ENCODE results near the gene CSMD2.

The CSMD2 gene

DNA sequence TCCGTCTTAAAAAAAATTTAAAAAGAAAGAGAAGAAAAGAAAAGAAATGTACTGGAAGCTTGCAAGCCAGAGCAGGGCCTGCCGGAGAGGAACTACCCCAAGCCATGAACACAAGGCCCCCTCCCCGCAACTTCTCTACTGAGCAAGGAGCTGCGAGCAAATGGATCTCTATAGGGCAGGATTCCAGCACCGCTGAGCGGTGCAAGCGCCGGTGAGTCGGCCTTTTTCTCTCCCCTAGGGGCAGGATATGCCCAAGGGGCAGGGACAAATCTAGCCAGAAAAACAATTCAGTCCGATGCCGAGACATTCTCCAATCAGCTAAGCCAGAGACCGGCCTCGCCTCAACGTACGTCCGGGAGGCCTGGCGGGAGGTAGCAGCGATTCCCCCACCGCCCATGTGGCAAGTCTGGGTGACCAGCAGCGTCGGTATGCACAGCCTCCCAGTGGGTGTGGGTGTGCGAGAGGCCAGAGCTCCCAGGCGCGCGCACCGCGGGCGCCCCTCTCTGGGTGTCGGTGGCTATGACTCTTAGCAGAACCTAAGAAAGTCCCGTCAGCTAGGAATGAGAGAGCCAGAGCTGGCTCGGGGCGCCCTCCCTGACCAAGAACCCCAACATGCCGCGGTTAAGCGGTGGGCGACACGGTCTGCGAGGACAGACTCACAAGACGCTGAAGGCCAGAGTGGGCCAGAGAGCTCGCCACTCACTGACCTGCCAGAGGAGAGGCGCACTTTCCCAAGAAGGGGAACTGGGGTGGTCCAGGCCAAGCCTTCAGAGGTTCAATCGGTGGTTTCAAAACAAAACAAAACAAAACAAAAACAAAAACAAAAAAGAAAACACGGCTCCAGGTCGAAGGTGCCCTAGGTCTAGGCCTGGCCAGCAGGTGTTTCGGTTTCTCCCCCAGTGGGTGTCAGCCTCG is 1.9 kb downstream of the CSMD2 start:
- Histone ChIP-seq H3K27me3 (ENCODE audit: control insufficient read depth in 5 of 5, insufficient read depth in 4 of 5, low read length in 5 of 5) (peaks cover 7 to 53% (median 42%) of the 10 kb centered on the region in 5 donors), H3K4me3 (ENCODE audit: low read depth in 1 of 5, low read length in 5 of 5) (peak overlapping the region; percentile 45 to 59 (median 57)), H3K36me3 (ENCODE audit: control insufficient read depth in 5 of 5, insufficient read depth in 5 of 5, low read length in 5 of 5) (no peaks in the 10 kb centered on the region), H3K4me1 (ENCODE audit: control insufficient read depth in 5 of 5, insufficient read depth in 5 of 5, low read length in 5 of 5) (peaks cover 0 to 35% (median 29%) of the 10 kb centered on the region in 5 donors), H3K9ac (ENCODE audit: low read length in 5 of 5) (peak overlapping the region in 2 of 5 donors; percentile 19 to 45), H3K27ac (ENCODE audit: low read depth, low read length) (no peak overlapping the region), H3K9me3 (ENCODE audit: control insufficient read depth in 5 of 5, low read length in 5 of 5) (no peaks in the 10 kb centered on the region)

DNA sequence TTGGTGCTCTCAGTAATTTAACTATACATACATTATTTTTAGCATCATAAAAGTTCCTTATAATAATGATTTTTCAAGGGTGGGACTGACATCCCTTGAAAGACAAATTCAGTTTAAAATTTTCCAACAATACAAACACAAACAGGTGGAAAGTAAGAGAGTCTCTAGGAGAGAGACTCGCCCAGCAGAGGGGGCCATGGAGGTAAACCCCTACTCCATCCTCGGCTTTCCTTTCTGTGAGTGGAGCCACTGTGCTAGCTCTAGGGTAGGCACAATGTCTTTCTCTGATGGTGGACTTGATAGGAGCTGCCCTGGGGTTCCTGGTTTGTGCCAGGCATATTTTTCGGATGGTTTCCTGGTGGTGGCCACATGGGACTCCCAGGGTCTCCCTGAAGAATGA is 8.3 kb downstream of the CSMD2 start:
- Histone ChIP-seq H3K4me1 (ENCODE audit: control insufficient read depth in 5 of 5, insufficient read depth in 5 of 5, low read length in 5 of 5) (no peaks in the 10 kb centered on the region), H3K9me3 (ENCODE audit: control insufficient read depth in 5 of 5, low read length in 5 of 5) (no peaks in the 10 kb centered on the region), H3K27me3 (ENCODE audit: control insufficient read depth in 5 of 5, insufficient read depth in 4 of 5, low read length in 5 of 5) (peaks cover 0 to 18% (median 8%) of the 10 kb centered on the region in 5 donors), H3K4me3 (ENCODE audit: low read depth in 1 of 5, low read length in 5 of 5) (no peak overlapping the region), H3K27ac (ENCODE audit: low read depth, low read length) (no peak overlapping the region), H3K36me3 (ENCODE audit: control insufficient read depth in 5 of 5, insufficient read depth in 5 of 5, low read length in 5 of 5) (no peaks in the 10 kb centered on the region), H3K9ac (ENCODE audit: low read length in 5 of 5) (no peak overlapping the region)

DNA sequence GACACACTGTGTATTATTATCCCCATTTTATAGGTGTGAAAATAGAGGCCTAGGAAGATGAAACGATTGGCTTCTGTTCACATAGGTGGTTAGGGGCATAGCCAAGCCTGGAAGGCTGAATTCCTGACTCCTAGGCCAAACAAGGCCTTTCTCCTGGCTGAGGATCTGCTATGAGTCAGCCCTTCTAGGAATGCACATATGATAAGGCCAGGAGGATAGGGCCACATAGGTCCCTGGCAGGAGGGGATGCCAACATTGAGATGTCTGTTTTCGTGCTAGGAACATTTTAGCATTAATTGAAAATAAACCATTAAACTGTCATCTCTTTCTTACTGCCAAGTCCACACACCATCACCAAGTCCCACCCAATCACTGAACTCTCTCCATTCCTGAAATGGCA is 9.2 kb downstream of the CSMD2 start:
- Histone ChIP-seq H3K9ac (ENCODE audit: low read length in 5 of 5) (no peak overlapping the region), H3K36me3 (ENCODE audit: control insufficient read depth in 5 of 5, insufficient read depth in 5 of 5, low read length in 5 of 5) (no peaks in the 10 kb centered on the region), H3K27me3 (ENCODE audit: control insufficient read depth in 5 of 5, insufficient read depth in 4 of 5, low read length in 5 of 5) (peaks cover 0 to 14% (median 8%) of the 10 kb centered on the region in 5 donors), H3K4me1 (ENCODE audit: control insufficient read depth in 5 of 5, insufficient read depth in 5 of 5, low read length in 5 of 5) (no peaks in the 10 kb centered on the region), H3K27ac (ENCODE audit: low read depth, low read length) (no peak overlapping the region), H3K4me3 (ENCODE audit: low read depth in 1 of 5, low read length in 5 of 5) (no peak overlapping the region), H3K9me3 (ENCODE audit: control insufficient read depth in 5 of 5, low read length in 5 of 5) (no peaks in the 10 kb centered on the region)

DNA sequence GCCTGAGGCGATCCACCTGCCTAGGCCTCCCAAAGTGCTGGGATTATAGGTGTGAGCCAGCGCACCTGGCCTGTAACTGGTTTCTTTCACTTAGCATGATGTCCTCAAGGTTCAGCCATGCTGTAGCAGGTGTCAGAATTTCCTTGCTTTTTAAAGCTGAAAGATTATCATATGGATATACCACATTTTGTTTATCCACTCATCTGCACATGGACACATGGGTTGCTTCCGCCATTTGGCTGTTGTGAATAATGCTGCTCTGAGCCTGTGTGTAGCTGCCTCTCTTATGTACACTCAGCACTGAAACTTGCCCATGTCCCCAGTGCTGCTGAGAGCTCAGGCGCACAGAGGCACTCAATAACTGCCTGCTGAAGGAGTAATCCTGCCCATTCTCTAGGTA is 11.8 kb downstream of the CSMD2 start:
- Histone ChIP-seq H3K4me1 (ENCODE audit: control insufficient read depth in 5 of 5, insufficient read depth in 5 of 5, low read length in 5 of 5) (no peaks in the 10 kb centered on the region), H3K4me3 (ENCODE audit: low read depth in 1 of 5, low read length in 5 of 5) (no peak overlapping the region), H3K27ac (ENCODE audit: low read depth, low read length) (no peak overlapping the region), H3K9ac (ENCODE audit: low read length in 5 of 5) (no peak overlapping the region), H3K36me3 (ENCODE audit: control insufficient read depth in 5 of 5, insufficient read depth in 5 of 5, low read length in 5 of 5) (no peaks in the 10 kb centered on the region), H3K27me3 (ENCODE audit: control insufficient read depth in 5 of 5, insufficient read depth in 4 of 5, low read length in 5 of 5) (peaks cover 0 to 10% (median 0%) of the 10 kb centered on the region in 5 donors), H3K9me3 (ENCODE audit: control insufficient read depth in 5 of 5, low read length in 5 of 5) (no peaks in the 10 kb centered on the region)

DNA sequence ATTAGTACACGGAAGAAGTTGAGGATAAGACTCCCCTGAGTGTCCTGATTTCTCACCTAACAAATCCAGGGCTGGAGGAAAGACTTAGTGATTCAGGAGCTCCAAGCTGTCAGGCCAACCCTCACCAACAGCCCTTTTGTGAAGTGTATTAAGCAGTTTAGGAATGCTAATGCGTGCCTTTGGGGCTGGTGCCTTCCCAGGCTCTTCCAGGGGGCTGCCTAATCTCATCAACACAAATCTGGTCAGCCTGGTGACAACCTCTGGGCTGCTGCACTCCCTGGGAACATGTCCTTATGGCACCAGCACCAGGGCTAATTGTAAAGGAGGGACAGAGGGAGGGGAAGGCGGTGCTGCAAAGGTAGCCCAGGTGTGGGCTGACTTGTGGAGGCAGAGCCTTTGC is 15.5 kb downstream of the CSMD2 start:
- Histone ChIP-seq H3K9me3 (ENCODE audit: control insufficient read depth in 5 of 5, low read length in 5 of 5) (no peaks in the 10 kb centered on the region), H3K27me3 (ENCODE audit: control insufficient read depth in 5 of 5, insufficient read depth in 4 of 5, low read length in 5 of 5) (peaks cover 0 to 10% (median 5%) of the 10 kb centered on the region in 5 donors), H3K27ac (ENCODE audit: low read depth, low read length) (no peak overlapping the region), H3K4me1 (ENCODE audit: control insufficient read depth in 5 of 5, insufficient read depth in 5 of 5, low read length in 5 of 5) (no peaks in the 10 kb centered on the region), H3K36me3 (ENCODE audit: control insufficient read depth in 5 of 5, insufficient read depth in 5 of 5, low read length in 5 of 5) (no peaks in the 10 kb centered on the region), H3K4me3 (ENCODE audit: low read depth in 1 of 5, low read length in 5 of 5) (no peak overlapping the region), H3K9ac (ENCODE audit: low read length in 5 of 5) (no peak overlapping the region)

DNA sequence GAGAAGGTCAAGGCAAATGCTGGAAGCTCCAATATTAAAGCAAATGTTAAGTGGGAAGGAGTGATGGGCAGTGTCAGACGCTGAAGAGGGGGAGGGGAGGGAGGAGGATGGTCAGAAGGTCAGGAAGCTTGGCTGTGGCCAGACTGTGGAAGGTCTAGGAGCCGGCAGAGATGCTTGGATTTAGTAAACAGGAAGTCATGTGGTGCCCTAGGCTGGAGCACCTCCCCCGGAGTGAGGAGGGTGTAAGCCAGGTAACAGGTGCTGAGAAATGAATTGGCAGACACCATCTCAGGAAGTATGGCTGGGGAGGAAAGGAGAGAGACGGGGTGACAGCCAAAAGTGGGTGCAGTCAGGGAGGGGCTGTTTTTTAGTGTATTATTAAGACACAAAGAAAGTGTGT is 17.7 kb downstream of the CSMD2 start:
- H3K9ac ChIP-seq (ENCODE audit: low read length in 5 of 5), result no peak overlapping the region
- H3K4me1 ChIP-seq (ENCODE audit: control insufficient read depth in 5 of 5, insufficient read depth in 5 of 5, low read length in 5 of 5), result no peaks in the 10 kb centered on the region
- no peak overlapping the region for H3K27ac ChIP-seq (ENCODE audit: low read depth, low read length)
- peaks cover 0 to 6% (median 3%) of the 10 kb centered on the region in 5 donors for H3K27me3 ChIP-seq (ENCODE audit: control insufficient read depth in 5 of 5, insufficient read depth in 4 of 5, low read length in 5 of 5)
- no peak overlapping the region for H3K4me3 ChIP-seq (ENCODE audit: low read depth in 1 of 5, low read length in 5 of 5)
- no peaks in the 10 kb centered on the region for H3K36me3 ChIP-seq (ENCODE audit: control insufficient read depth in 5 of 5, insufficient read depth in 5 of 5, low read length in 5 of 5)
- no peaks in the 10 kb centered on the region for H3K9me3 ChIP-seq (ENCODE audit: control insufficient read depth in 5 of 5, low read length in 5 of 5)

DNA sequence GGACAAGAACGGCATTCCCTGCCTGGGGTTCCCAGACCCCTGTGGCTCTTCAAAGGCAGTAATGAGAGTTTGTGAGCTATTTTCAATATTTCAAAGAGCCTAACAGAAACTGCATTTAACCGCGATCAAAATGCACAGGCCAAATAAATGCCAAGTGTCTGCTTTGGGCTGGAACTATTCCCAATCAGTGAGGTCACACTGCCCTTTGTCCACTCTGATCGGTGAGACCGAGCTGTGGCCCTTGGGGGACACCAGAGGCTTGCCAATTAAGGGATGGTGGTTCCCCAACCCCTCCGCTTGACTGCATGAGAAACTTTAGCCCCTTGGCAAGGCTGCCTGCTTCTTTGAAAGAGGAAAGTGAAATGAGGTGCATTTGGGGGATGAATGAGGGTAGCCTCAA is 20.3 kb downstream of the CSMD2 start:
- Histone ChIP-seq H3K27me3 (ENCODE audit: control insufficient read depth in 5 of 5, insufficient read depth in 4 of 5, low read length in 5 of 5) (peaks cover 0 to 6% (median 3%) of the 10 kb centered on the region in 5 donors), H3K4me3 (ENCODE audit: low read depth in 1 of 5, low read length in 5 of 5) (no peak overlapping the region)

DNA sequence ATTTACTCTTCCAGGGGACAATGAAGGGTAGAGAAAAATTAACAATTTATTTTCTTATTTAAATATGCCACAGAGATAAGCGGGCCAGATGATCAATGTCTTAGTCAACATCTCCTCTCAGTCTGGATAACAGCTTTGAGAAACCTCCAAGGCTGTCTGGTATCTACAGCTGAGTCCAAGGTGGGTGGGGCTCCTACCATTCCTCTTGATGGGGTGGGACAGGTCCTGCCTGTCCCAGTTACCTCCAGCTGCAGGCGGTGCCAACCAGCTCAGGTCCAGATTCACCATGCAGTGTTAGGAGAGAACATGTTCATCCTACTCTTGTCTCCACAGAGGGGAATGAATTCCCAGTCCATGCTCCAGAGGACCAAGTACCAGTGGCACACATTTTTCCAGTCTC is 21.1 kb downstream of the CSMD2 start:
- H3K9ac ChIP-seq (ENCODE audit: low read length in 5 of 5), result no peak overlapping the region
- H3K27ac ChIP-seq (ENCODE audit: low read depth, low read length), result no peak overlapping the region
- no peaks in the 10 kb centered on the region for H3K9me3 ChIP-seq (ENCODE audit: control insufficient read depth in 5 of 5, low read length in 5 of 5)
- H3K27me3 ChIP-seq (ENCODE audit: control insufficient read depth in 5 of 5, insufficient read depth in 4 of 5, low read length in 5 of 5), result peaks cover 0 to 6% (median 2%) of the 10 kb centered on the region in 5 donors
- no peak overlapping the region for H3K4me3 ChIP-seq (ENCODE audit: low read depth in 1 of 5, low read length in 5 of 5)
- H3K4me1 ChIP-seq (ENCODE audit: control insufficient read depth in 5 of 5, insufficient read depth in 5 of 5, low read length in 5 of 5), result peaks cover 0 to 5% (median 0%) of the 10 kb centered on the region in 5 donors
- no peaks in the 10 kb centered on the region for H3K36me3 ChIP-seq (ENCODE audit: control insufficient read depth in 5 of 5, insufficient read depth in 5 of 5, low read length in 5 of 5)

More for the DNA sequence above, 20.3 kb downstream of the CSMD2 start:
- Histone ChIP-seq H3K9me3 (ENCODE audit: control insufficient read depth in 5 of 5, low read length in 5 of 5) (no peaks in the 10 kb centered on the region), H3K36me3 (ENCODE audit: control insufficient read depth in 5 of 5, insufficient read depth in 5 of 5, low read length in 5 of 5) (no peaks in the 10 kb centered on the region), H3K9ac (ENCODE audit: low read length in 5 of 5) (no peak overlapping the region), H3K4me1 (ENCODE audit: control insufficient read depth in 5 of 5, insufficient read depth in 5 of 5, low read length in 5 of 5) (peaks cover 0 to 5% (median 0%) of the 10 kb centered on the region in 5 donors), H3K27ac (ENCODE audit: low read depth, low read length) (no peak overlapping the region)

DNA sequence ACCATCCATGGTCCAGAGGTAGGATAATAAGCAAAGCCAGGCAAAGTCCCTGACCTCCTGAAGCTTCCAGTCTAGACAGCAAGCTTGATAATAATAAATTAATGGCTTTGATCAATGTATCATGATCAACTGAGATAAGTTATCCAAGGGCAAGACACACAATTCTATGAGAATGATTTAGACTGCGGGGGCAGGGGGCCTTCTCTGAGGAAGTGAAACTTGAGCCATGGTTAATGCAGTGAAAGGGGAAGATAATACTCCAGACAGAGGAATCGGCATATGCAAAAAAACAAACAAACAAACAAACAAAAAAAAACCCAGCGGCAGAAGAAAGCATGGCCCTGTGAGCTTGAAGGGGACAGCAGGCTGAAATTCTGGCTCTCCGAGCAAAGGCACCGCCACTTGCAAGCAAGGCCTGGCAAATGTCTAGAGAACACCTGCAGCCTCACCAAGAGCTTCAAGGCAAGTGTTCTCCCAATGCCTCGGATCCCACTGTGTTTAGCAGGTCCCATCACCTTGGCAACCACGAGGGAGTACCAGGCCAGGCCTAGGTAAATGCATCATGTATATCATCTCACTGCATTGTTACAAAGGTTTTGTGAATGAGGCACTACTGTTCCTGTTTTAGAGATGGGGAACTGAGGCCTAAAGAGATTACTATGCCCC is 24.9 kb downstream of the CSMD2 start:
- Histone ChIP-seq H3K36me3 (ENCODE audit: control insufficient read depth in 5 of 5, insufficient read depth in 5 of 5, low read length in 5 of 5) (no peaks in the 10 kb centered on the region), H3K27ac (ENCODE audit: low read depth, low read length) (no peak overlapping the region), H3K9me3 (ENCODE audit: control insufficient read depth in 5 of 5, low read length in 5 of 5) (no peaks in the 10 kb centered on the region), H3K9ac (ENCODE audit: low read length in 5 of 5) (no peak overlapping the region), H3K27me3 (ENCODE audit: control insufficient read depth in 5 of 5, insufficient read depth in 4 of 5, low read length in 5 of 5) (peaks cover 0 to 5% (median 0%) of the 10 kb centered on the region in 5 donors), H3K4me1 (ENCODE audit: control insufficient read depth in 5 of 5, insufficient read depth in 5 of 5, low read length in 5 of 5) (peaks cover 0 to 5% (median 0%) of the 10 kb centered on the region in 5 donors), H3K4me3 (ENCODE audit: low read depth in 1 of 5, low read length in 5 of 5) (no peak overlapping the region)

DNA sequence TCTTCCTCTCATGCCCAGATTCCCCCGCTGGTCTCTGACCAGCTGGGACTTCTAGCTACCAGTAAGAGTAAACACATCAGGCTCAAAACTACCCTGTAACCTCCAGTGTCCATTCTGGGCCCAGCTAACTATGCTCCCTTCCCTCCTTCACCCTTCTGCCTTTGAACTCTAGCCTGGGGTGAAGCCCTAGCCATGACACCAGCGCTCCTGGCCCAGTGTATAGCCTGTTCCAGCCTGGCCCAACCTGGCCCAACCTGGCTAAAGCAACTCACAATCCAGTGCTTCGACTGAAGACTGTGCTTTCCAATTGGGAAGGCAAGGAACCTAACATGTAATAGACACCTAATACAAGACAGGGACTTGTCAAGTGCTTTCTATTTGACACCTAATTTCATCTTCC is 27.6 kb downstream of the CSMD2 start:
- Histone ChIP-seq H3K27me3 (ENCODE audit: control insufficient read depth in 5 of 5, insufficient read depth in 4 of 5, low read length in 5 of 5) (no peaks in the 10 kb centered on the region), H3K4me3 (ENCODE audit: low read depth in 1 of 5, low read length in 5 of 5) (no peak overlapping the region), H3K9ac (ENCODE audit: low read length in 5 of 5) (no peak overlapping the region), H3K36me3 (ENCODE audit: control insufficient read depth in 5 of 5, insufficient read depth in 5 of 5, low read length in 5 of 5) (no peaks in the 10 kb centered on the region), H3K9me3 (ENCODE audit: control insufficient read depth in 5 of 5, low read length in 5 of 5) (no peaks in the 10 kb centered on the region), H3K27ac (ENCODE audit: low read depth, low read length) (no peak overlapping the region), H3K4me1 (ENCODE audit: control insufficient read depth in 5 of 5, insufficient read depth in 5 of 5, low read length in 5 of 5) (peaks cover 0 to 5% (median 0%) of the 10 kb centered on the region in 5 donors)

All from subcutaneous abdominal adipose tissue (tissue), 5 donors.